Raji (cell line): ENCODE data around the gene CCDC78.

Experiments used
- POLR2A ChIP-seq: IDR thresholded peaks from 2 replicates; pipeline ENCODE4 v1.6.1; 2011; ENCODE audit warnings: low read depth, low read length, control low read depth; ENCODE audit not compliant: insufficient read depth

The CCDC78 gene

GRCh38 chr16:704047-704446, 22.2 kb downstream of the CCDC78 start:
- no peak for TF ChIP-seq POLR2A

GRCh38 chr16:703406-703805, 22.8 kb downstream of the CCDC78 start:
- no peak for TF ChIP-seq POLR2A

GRCh38 chr16:702341-702740, 23.9 kb downstream of the CCDC78 start:
- no peak for TF ChIP-seq POLR2A

- TF ChIP-seq POLR2A: no peak
These were observed 25.3 kb downstream of the CCDC78 start for GRCh38 chr16:700684-701584.

GRCh38 chr16:698911-699671, 27.2 kb downstream of the CCDC78 start:
- TF ChIP-seq POLR2A: no peak

GRCh38 chr16:695355-696089, 30.7 kb downstream of the CCDC78 start:
- TF ChIP-seq POLR2A: no peak

GRCh38 chr16:694863-695354, 31.3 kb downstream of the CCDC78 start:
- no peak for TF ChIP-seq POLR2A

GRCh38 chr16:694187-694862, 31.9 kb downstream of the CCDC78 start:
- TF ChIP-seq POLR2A: no peak

GRCh38 chr16:693766-694165, 32.5 kb downstream of the CCDC78 start:
- TF ChIP-seq POLR2A: no peak

GRCh38 chr16:693364-693763, 32.9 kb downstream of the CCDC78 start:
- TF ChIP-seq POLR2A: no peak

- no peak for TF ChIP-seq POLR2A
These were observed 33.7 kb downstream of the CCDC78 start for GRCh38 chr16:692356-693108.

GRCh38 chr16:689175-689897, 36.9 kb downstream of the CCDC78 start:
- peak; percentile 44; the same call in 1 of the 2 replicates for TF ChIP-seq POLR2A

GRCh38 chr16:687499-687898, 38.7 kb downstream of the CCDC78 start:
- TF ChIP-seq POLR2A: no peak
